ENCODE results near the gene SUSD1.
A peak's percentile ranks its signal among the peaks of the same experiment; 100 is the strongest.

Gene SUSD1

GRCh38 chr9:112012026-112012902 lies 162.8 kb downstream of the SUSD1 start:
- DNase-seq (ENCODE audit: low spot score) = no peak

- DNase-seq (ENCODE audit: low spot score) = no peak
Measured at GRCh38 chr9:112011051-112011620, 164.0 kb downstream of the SUSD1 start.

GRCh38 chr9:112010537-112010936 lies 164.6 kb downstream of the SUSD1 start:
- no peak for DNase-seq (ENCODE audit: low spot score)

- DNase-seq (ENCODE audit: low spot score) = no peak
Measured at GRCh38 chr9:112009656-112010055, 165.4 kb downstream of the SUSD1 start.

GRCh38 chr9:112007575-112008240 lies 167.4 kb downstream of the SUSD1 start:
- no peak for DNase-seq (ENCODE audit: low spot score)

GRCh38 chr9:112006361-112007020 lies 168.6 kb downstream of the SUSD1 start:
- peak; percentile 60 for DNase-seq (ENCODE audit: low spot score)

GRCh38 chr9:112005939-112006338 lies 169.2 kb downstream of the SUSD1 start:
- peak; percentile 56 for DNase-seq (ENCODE audit: low spot score)

GRCh38 chr9:112003538-112003937 lies 171.6 kb downstream of the SUSD1 start:
- no peak for DNase-seq (ENCODE audit: low spot score)

- no peak for DNase-seq (ENCODE audit: low spot score)
Measured at GRCh38 chr9:112002847-112003457, 172.1 kb downstream of the SUSD1 start.

GRCh38 chr9:112002131-112002846 lies 172.8 kb downstream of the SUSD1 start:
- DNase-seq (ENCODE audit: low spot score) = no peak

GRCh38 chr9:112000743-112001142 lies 174.4 kb downstream of the SUSD1 start:
- no peak for DNase-seq (ENCODE audit: low spot score)

- no peak for DNase-seq (ENCODE audit: low spot score)
Measured at GRCh38 chr9:111999319-111999718, 175.8 kb downstream of the SUSD1 start.

GRCh38 chr9:111997831-111998230 lies 177.3 kb downstream of the SUSD1 start:
- no peak for DNase-seq (ENCODE audit: low spot score)

GRCh38 chr9:111994831-111995458 lies 180.2 kb downstream of the SUSD1 start:
- DNase-seq (ENCODE audit: low spot score) = no peak

GRCh38 chr9:111993319-111993718 lies 181.8 kb downstream of the SUSD1 start:
- no peak for DNase-seq (ENCODE audit: low spot score)

GRCh38 chr9:111992523-111992922 lies 182.6 kb downstream of the SUSD1 start:
- DNase-seq (ENCODE audit: low spot score) = no peak

- no peak for DNase-seq (ENCODE audit: low spot score)
Measured at GRCh38 chr9:111991179-111991578, 183.9 kb downstream of the SUSD1 start.

Data from ecto neural progenitor cell (in vitro differentiated cells).